GM06990 (cell line): ENCODE data around the gene KLF3.

Experiments used
- DNase-seq: peaks from one replicate; pipeline ENCODE4 v3.0.0-alpha.2; 2011; ENCODE audit not compliant: insufficient read length; ENCODE audit errors: extremely low read depth
- H3K27me3 ChIP-seq: replicated peaks from 2 replicates; pipeline ENCODE4 v1.6.0; 2011; ENCODE audit warnings: low read length; ENCODE audit not compliant: control insufficient read depth, insufficient read depth
- H3K36me3 ChIP-seq: 2 replicates; pipeline ENCODE4 v1.5.1; 2011; ENCODE audit warnings: low read length; ENCODE audit not compliant: control insufficient read depth, insufficient read depth
- H3K4me3 ChIP-seq: replicated peaks from 2 replicates; pipeline ENCODE4 v1.5.1; 2011; ENCODE audit warnings: low read depth, mild to moderate bottlenecking, control low read depth, low read length
- CTCF ChIP-seq: IDR thresholded peaks from 2 replicates; pipeline ENCODE4 v1.5.1; 2011; ENCODE audit warnings: low read length, control low read depth, mild to moderate bottlenecking, inconsistent platforms; ENCODE audit not compliant: insufficient read depth, poor library complexity, severe bottlenecking

The KLF3 gene

GRCh38 chr4:38683276-38683675 is 19.3 kb downstream of the KLF3 start:
- DNase-seq, result no peak
- TF ChIP-seq CTCF, result no peak
- H3K36me3 ChIP-seq, result no peaks in the 10 kb centered on the region
- H3K4me3 ChIP-seq, result no peak overlapping the region
- no peaks in the 10 kb centered on the region for H3K27me3 ChIP-seq

GRCh38 chr4:38684271-38684670 is 20.3 kb downstream of the KLF3 start:
- DNase-seq, result no peak
- Histone ChIP-seq H3K36me3 (no peaks in the 10 kb centered on the region), H3K27me3 (no peaks in the 10 kb centered on the region), H3K4me3 (no peak overlapping the region)
- no peak for TF ChIP-seq CTCF

GRCh38 chr4:38684951-38685844 is 21.2 kb downstream of the KLF3 start:
- Histone ChIP-seq H3K27me3 (no peaks in the 10 kb centered on the region), H3K36me3 (no peaks in the 10 kb centered on the region), H3K4me3 (no peak overlapping the region)
- DNase-seq, result no peak
- TF ChIP-seq CTCF, result no peak

GRCh38 chr4:38686682-38687081 is 22.7 kb downstream of the KLF3 start:
- H3K27me3 ChIP-seq, result no peaks in the 10 kb centered on the region
- no peak overlapping the region for H3K4me3 ChIP-seq
- no peak for TF ChIP-seq CTCF
- DNase-seq, result no peak
- no peaks in the 10 kb centered on the region for H3K36me3 ChIP-seq

GRCh38 chr4:38687571-38688011 is 23.6 kb downstream of the KLF3 start:
- H3K4me3 ChIP-seq, result no peak overlapping the region
- no peaks in the 10 kb centered on the region for H3K27me3 ChIP-seq
- TF ChIP-seq CTCF, result no peak
- no peak for DNase-seq
- H3K36me3 ChIP-seq, result no peaks in the 10 kb centered on the region
